LNCAP (cell line): ENCODE measurements around the gene TCEA2.

Source experiments
- CTCF ChIP-seq: fragments of 450-650 bp; IDR thresholded peaks from 2 replicates; pipeline ENCODE4 v1.5.1; 2017; ENCODE audit warnings: mild to moderate bottlenecking

The TCEA2 gene

GRCh38 chr20:64052987-64053840 is 9.8 kb upstream of the TCEA2 start:
- no peak for TF ChIP-seq CTCF

GRCh38 chr20:64053841-64054661 is 8.9 kb upstream of the TCEA2 start:
- no peak for TF ChIP-seq CTCF

- no peak for TF ChIP-seq CTCF
These were observed 7.6 kb upstream of the TCEA2 start for GRCh38 chr20:64055396-64055892.

- no peak for TF ChIP-seq CTCF
These were observed 6.9 kb upstream of the TCEA2 start for GRCh38 chr20:64055893-64056638.

- no peak for TF ChIP-seq CTCF
These were observed 6.4 kb upstream of the TCEA2 start for GRCh38 chr20:64056639-64056888.

GRCh38 chr20:64056889-64057627 is 5.9 kb upstream of the TCEA2 start:
- TF ChIP-seq CTCF, result no peak
